Activated naive CD4-positive, alpha-beta T cell treated with anti-CD3 and anti-CD28 coated beads, Interleukin-2, amount 50 U/mL, for 16 hours (primary cell): ENCODE measurements around the gene TMEFF2.
"Not testable (repeated sequence)": the region's sequence is repeated elsewhere in the genome, so short reads cannot be mapped to it uniquely, and the experiment has no call there.

Source experiments
- DNase-seq: peaks from one replicate; pipeline ENCODE4 v3.0.0-alpha.2; 2020

The TMEFF2 gene

GRCh38 chr2:191927319-191927867 lies 267.3 kb downstream of the TMEFF2 start:
- no peak for DNase-seq

GRCh38 chr2:191926671-191927070 lies 268.1 kb downstream of the TMEFF2 start:
- no peak for DNase-seq

GRCh38 chr2:191923652-191923997 lies 271.1 kb downstream of the TMEFF2 start:
- DNase-seq, result no peak

- no peak for DNase-seq
Observed at GRCh38 chr2:191922736-191923651, 271.7 kb downstream of the TMEFF2 start.

- not testable (repeated sequence) for DNase-seq
Observed at GRCh38 chr2:191921650-191922049, 273.1 kb downstream of the TMEFF2 start.

- DNase-seq, result no peak
Observed at GRCh38 chr2:191920502-191920901, 274.2 kb downstream of the TMEFF2 start.

GRCh38 chr2:191917967-191918651 lies 276.6 kb downstream of the TMEFF2 start:
- no peak for DNase-seq

GRCh38 chr2:191917430-191917881 lies 277.3 kb downstream of the TMEFF2 start:
- no peak for DNase-seq

GRCh38 chr2:191916826-191917225 lies 277.9 kb downstream of the TMEFF2 start:
- DNase-seq, result no peak

GRCh38 chr2:191915750-191916149 lies 279.0 kb downstream of the TMEFF2 start:
- no peak for DNase-seq

- DNase-seq, result no peak
Observed at GRCh38 chr2:191913796-191914195, 280.9 kb downstream of the TMEFF2 start.

- DNase-seq, result no peak
Observed at GRCh38 chr2:191912764-191913163, 282.0 kb downstream of the TMEFF2 start.

- DNase-seq, result no peak
Observed at GRCh38 chr2:191910518-191910917, 284.2 kb downstream of the TMEFF2 start.

GRCh38 chr2:191908874-191909273 lies 285.9 kb downstream of the TMEFF2 start:
- DNase-seq, result no peak

GRCh38 chr2:191907545-191907944 lies 287.2 kb downstream of the TMEFF2 start:
- no peak for DNase-seq

- no peak for DNase-seq
Observed at GRCh38 chr2:191907091-191907490, 287.6 kb downstream of the TMEFF2 start.

GRCh38 chr2:191905336-191905735 lies 289.4 kb downstream of the TMEFF2 start:
- no peak for DNase-seq

GRCh38 chr2:191901031-191901430 lies 293.7 kb downstream of the TMEFF2 start:
- no peak for DNase-seq

GRCh38 chr2:191899410-191899809 lies 295.3 kb downstream of the TMEFF2 start:
- DNase-seq, result no peak
